HG03439 (cell line): ENCODE measurements around the gene TCL1A.
A peak's percentile ranks its signal among the peaks of the same experiment; 100 is the strongest.
"Not testable (repeated sequence)": the region's sequence is repeated elsewhere in the genome, so short reads cannot be mapped to it uniquely, and the experiment has no call there.

Experiments
- ATAC-seq: cut with Tn5 transposase; IDR thresholded peaks from one replicate; pipeline ENCODE4 v1.9.1; 2021; ENCODE audit warnings: mild to moderate bottlenecking, moderate library complexity; ENCODE audit not compliant: unreplicated experiment

Gene TCL1A

DNA sequence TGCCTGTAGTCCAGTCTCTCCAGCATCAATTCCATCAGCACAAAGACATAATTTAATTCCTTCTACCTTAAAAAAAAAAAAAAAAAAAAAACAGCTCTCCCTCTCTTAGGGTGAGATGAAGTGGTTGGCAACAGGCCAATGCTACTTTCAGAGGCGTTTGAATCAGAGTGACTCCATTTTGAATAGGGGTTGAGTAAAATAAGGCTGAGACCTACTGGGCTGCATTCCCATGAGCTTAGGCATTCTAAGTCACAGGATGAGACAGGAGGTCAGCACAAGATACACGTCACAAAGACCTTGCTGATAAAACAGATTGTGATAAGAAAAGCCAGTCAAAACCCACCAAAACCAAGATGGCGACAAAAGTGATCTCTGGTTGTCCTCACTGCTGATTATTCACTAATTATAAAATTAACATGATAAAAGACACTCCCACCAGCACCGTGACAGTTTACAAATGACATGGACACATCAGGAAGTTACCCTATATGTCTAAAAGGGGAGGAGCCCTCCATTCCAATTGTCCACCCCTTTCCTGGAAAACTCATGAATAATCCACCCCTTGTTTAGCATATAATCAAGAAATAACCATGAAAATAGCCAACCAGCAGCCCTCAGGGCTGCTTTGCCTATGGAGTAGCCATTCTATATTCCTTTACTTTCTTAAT, 34.6 kb downstream of the TCL1A start:
- no peak for ATAC-seq

- no peak for ATAC-seq
Measured at GRCh38 chr14:95677179-95677835, 36.6 kb downstream of the TCL1A start.

DNA sequence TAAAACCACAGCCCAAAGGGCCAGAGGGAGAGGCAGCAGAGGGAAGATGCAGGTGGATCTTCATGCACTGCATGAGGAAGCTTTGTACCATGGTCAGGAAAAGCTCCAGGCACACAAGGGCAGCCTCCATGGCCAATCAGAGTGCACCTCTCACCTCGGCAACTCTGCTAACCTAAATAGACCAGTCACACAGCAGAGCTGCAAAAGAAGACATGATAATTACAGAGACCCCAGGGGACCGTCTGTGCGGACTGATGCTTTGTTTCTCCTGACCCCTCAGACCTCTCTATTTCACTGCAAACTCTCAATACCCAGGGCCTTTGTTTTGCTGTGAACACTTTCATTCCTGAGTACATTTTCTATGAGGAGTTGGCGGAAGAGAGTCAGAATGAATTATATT, 38.4 kb downstream of the TCL1A start:
- no peak for ATAC-seq

DNA sequence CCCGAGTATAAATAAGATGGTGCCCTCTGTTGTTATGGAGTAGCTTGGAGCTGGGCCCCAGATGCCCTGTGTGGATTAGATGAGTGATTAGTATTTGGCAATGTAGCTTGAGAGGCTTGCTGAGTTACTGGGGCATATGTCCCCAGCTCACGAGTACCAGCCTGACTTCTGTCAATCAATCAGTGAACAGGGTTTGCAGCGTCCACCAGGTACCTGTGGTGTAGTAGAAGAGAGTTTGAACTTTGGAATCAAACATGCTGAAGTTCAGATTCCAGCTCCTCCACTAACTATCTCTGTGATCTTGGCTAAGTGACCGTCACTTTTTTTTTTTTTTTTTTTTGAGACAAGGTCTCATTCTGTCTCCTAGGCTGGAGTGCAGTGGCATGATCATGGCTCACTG, 39.3 kb downstream of the TCL1A start:
- ATAC-seq: no peak

GRCh38 chr14:95668235-95668772, 45.6 kb downstream of the TCL1A start:
- ATAC-seq: peak; percentile 42

- no peak for ATAC-seq
Measured at GRCh38 chr14:95667249-95667693, 46.7 kb downstream of the TCL1A start.

GRCh38 chr14:95666450-95666849, 47.5 kb downstream of the TCL1A start:
- no peak for ATAC-seq

DNA sequence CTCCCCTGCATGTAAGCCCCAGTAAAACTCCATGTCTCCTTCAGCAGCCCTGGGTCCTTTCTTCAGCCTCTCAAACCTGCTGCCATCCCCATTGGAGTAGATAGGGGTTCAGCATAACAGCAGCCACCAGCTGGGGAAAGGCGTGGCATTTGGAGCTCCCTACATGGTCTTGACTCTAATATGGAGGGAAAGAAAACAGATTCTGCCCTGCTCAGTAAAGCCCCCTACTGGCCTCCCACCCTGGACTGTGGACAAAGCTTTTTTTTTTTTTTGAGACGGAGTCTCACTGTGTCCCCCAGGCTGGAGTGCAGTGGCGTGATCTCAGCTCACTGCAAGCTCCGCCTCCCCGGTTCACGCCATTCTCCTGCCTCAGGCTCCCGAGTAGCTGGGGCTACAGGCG, 48.4 kb downstream of the TCL1A start:
- not testable (repeated sequence) for ATAC-seq

GRCh38 chr14:95664546-95664945, 49.4 kb downstream of the TCL1A start:
- no peak for ATAC-seq

GRCh38 chr14:95664066-95664465, 49.9 kb downstream of the TCL1A start:
- no peak for ATAC-seq

- no peak for ATAC-seq
Measured at GRCh38 chr14:95663226-95663797, 50.6 kb downstream of the TCL1A start.

- peak; percentile 43 for ATAC-seq
Measured at GRCh38 chr14:95662376-95663186, 51.3 kb downstream of the TCL1A start.

GRCh38 chr14:95660651-95661515, 53.0 kb downstream of the TCL1A start:
- ATAC-seq: no peak

- ATAC-seq: no peak
Measured at GRCh38 chr14:95659990-95660385, 53.9 kb downstream of the TCL1A start.
